IPS-18c (cell line): Measurements from ENCODE around the gene PPP3R2.
"Not testable (repeated sequence)": the region's sequence is repeated elsewhere in the genome, so short reads cannot be mapped to it uniquely, and the experiment has no call there.

Experiments used
- H3K4me3 ChIP-seq: 2 replicates; pipeline ENCODE4 v1.7.0; 2013; ENCODE audit warnings: low read depth, mild to moderate bottlenecking, low read length, moderate library complexity; ENCODE audit not compliant: insufficient read depth
- H3K9me3 ChIP-seq: one replicate; pipeline ENCODE4 v1.6.1; 2013; ENCODE audit warnings: mild to moderate bottlenecking, low read length, moderate library complexity; ENCODE audit not compliant: control insufficient read depth, insufficient read depth

PPP3R2 gene

DNA sequence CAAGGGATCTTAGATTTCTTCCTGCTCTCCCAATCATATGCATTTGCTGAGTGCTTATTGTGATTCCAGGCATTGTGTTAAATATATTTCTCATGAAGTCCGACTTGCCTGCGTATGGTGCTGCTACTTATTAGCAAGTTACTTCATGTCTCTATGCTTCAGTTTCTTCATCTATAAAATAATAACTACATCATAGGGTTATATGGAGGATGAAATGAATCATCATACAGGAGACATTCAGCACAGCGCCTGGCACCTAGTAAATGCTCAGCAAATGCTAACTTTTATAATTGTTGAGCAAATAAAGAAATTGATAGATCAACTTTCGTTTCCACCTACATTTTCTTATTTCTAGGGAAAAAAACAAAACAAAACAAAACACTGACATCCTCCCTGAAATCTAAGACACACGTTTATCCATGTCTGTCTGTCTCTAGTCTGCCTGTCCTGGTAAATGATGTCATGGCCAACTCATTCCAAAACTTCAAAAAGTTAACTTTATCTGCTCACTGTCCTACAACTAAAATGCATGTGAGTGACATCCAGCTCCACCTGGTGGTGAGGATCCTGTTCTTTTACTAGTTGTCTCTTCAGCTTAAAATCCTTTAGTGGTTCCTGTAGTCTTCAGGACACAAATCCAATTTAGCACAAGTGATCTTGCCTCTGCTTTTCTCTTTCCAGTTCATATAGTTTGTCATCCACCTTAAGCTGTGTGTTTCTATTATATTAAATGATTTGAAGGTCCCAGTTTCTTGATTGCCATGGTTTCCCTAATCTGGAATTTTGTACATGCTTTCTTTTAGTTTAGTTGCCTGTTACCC lies 27.7 kb downstream of the PPP3R2 start:
- no peak overlapping the region for H3K4me3 ChIP-seq
- H3K9me3 ChIP-seq = no peaks in the 10 kb centered on the region

DNA sequence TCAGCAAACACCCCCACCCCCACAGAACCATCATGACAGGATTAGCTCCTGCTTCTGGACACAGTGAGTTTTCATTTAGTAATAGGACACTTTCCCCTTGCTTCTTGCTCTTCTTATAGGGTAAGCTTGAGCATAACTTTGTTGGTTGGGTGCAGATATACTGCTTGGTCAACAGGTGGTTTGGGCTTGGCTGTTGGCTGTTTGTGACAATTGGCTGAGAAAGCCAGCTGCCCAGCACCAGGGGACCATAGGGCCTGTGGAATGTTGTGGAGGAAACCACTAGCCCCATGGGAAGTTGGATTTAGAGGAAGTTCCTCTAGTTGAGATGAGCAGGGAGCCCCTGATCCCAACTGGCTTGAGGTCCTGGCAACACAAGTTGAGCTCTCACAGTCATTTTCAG lies 30.5 kb downstream of the PPP3R2 start:
- H3K9me3 ChIP-seq = no peaks in the 10 kb centered on the region
- no peak overlapping the region for H3K4me3 ChIP-seq

DNA sequence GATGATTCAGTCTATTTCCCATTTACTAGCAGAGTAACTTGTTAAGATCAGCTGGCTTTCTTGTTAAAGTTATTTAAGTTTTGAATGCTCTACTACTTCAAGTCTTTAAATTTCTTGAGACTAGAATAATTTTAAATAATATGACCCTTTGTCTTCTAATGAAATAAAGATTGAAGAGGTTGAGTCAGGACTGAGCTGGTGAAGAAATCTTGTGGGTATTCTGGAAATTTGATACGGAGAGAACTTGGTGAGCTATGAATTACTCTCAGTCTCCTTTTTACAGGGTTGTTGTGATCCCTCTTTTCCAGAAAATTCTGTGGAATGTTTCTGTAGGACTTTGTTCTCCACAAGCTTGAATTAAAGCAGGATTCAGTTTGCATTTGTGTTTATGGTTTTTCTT lies 31.8 kb downstream of the PPP3R2 start:
- Histone ChIP-seq H3K4me3 (no peak overlapping the region), H3K9me3 (no peaks in the 10 kb centered on the region)

GRCh38 chr9:101561740-101562139 lies 33.0 kb downstream of the PPP3R2 start:
- Histone ChIP-seq H3K4me3 (no peak overlapping the region), H3K9me3 (no peaks in the 10 kb centered on the region)

DNA sequence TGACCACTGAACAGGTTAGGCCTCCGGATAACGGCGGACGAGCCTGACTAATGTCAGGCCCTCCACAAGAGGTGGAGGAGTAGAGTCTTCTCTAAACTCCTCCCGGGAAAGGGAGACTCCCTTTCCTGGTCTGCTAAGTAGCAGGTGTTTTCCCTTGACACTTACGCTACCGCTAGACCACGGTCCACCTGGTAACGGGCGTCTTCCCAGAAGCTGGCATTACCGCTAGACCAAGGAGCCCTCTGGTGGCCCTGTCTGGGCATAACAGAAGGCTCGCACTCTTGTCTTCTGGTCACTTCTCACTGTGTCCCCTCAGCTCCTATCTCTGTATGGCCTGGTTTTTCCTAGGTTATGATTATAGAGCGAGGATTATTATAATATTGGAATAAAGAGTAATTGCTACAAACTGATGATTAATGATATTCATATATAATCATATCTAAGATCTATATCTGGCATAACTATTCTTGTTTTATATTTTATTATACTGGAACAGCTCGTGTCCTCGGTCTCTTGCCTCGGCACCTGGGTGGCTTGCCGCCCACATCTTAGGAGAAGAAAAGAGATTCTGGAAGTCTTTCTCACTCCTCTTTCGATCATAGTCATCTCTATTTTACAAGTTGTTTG lies 45.2 kb downstream of the PPP3R2 start:
- H3K4me3 ChIP-seq, H3K9me3 ChIP-seq: not testable (repeated sequence)

GRCh38 chr9:101543098-101543735 lies 51.6 kb downstream of the PPP3R2 start:
- Histone ChIP-seq H3K9me3 (no peaks in the 10 kb centered on the region), H3K4me3 (no peak overlapping the region)
